ENCODE data around the gene ARPC2. TPM values are rescaled to one million over a fixed set of nuclear protein-coding genes. Genes with fewer than 3 reads are reported as not detected.

ARPC2 gene
- total and polyA plus RNA-seq, 2 of the 13 experiments (the other 11 are each of a cell fraction or from before 2014, with no cell fraction given), result 168 to 303 TPM

DNA sequence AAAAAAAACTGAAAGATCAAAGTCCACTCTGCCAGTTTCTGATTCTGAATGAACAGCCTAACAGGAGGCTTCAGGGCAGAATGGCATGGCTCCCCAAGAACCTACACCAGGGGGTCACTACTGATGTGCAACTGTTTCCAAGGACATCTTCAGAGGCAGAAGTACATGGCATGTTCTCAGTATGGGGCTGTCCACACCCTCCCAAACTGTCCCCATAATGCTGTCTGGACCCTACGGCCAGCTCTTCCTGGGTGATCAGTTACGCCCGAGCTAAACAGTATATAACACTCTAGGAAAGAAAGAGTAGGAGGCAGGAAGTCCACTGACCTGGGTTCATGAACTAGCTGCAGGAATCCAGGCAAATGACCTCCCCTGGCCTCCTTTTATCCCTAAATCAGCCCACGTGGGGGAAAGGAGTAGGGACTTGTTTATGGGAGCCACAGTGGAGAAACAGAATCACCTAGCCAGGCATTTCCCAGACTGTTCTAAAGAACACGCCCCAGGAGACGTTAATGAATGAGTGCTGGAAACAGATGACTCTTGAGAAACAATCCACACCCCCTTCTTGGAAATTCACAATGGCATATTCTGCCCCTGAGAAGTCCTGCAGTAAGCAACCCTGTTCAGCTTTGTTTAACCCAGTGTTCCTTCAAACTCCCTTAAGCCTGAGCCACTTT is 72.8 kb downstream of the ARPC2 start (continued):
- TF ChIP-seq, protein P1, sequence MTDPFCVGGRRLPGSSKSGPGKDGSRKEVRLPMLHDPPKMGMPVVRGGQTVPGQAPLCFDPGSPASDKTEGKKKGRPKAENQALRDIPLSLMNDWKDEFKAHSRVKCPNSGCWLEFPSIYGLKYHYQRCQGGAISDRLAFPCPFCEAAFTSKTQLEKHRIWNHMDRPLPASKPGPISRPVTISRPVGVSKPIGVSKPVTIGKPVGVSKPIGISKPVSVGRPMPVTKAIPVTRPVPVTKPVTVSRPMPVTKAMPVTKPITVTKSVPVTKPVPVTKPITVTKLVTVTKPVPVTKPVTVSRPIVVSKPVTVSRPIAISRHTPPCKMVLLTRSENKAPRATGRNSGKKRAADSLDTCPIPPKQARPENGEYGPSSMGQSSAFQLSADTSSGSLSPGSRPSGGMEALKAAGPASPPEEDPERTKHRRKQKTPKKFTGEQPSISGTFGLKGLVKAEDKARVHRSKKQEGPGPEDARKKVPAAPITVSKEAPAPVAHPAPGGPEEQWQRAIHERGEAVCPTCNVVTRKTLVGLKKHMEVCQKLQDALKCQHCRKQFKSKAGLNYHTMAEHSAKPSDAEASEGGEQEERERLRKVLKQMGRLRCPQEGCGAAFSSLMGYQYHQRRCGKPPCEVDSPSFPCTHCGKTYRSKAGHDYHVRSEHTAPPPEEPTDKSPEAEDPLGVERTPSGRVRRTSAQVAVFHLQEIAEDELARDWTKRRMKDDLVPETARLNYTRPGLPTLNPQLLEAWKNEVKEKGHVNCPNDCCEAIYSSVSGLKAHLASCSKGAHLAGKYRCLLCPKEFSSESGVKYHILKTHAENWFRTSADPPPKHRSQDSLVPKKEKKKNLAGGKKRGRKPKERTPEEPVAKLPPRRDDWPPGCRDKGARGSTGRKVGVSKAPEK (CRISPR knock-in tag; IDR thresholded peaks at IDR 0.05; ENCODE audit: borderline replicate concordance), result 0 out of 2 replicates have a peak, but pooled peaks have one; percentile 28
- TF ChIP-seq UBTF (CRISPR knock-in tag; IDR thresholded peaks at IDR 0.05), result 0 out of 2 replicates have a peak, but pooled peaks have one; percentile 16
- peak in 1 of 2 experiments; percentile 5; a peak in 1 of 4 replicates for TF ChIP-seq POLR2A (IDR thresholded peaks at IDR 0.05; ENCODE audit: insufficient read depth in 1 of 2, low read depth in 2 of 2, low read length in 2 of 2)
- TF ChIP-seq RCOR2 (CRISPR knock-in tag; IDR thresholded peaks at IDR 0.05), result 0 out of 2 replicates have a peak, but pooled peaks have one; percentile 25
- TF ChIP-seq KLF11 (CRISPR knock-in tag; IDR thresholded peaks at IDR 0.05), result no peak
- TF ChIP-seq IKZF1 (IDR thresholded peaks at IDR 0.05), result no peak
- no peak for TF ChIP-seq CENPT (CRISPR knock-in tag; IDR thresholded peaks at IDR 0.05; ENCODE audit: low read depth)
- TF ChIP-seq, protein P2, sequence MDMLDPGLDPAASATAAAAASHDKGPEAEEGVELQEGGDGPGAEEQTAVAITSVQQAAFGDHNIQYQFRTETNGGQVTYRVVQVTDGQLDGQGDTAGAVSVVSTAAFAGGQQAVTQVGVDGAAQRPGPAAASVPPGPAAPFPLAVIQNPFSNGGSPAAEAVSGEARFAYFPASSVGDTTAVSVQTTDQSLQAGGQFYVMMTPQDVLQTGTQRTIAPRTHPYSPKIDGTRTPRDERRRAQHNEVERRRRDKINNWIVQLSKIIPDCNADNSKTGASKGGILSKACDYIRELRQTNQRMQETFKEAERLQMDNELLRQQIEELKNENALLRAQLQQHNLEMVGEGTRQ (IDR thresholded peaks at IDR 0.05; ENCODE audit: low read depth, low read length), result no peak
- TF ChIP-seq, protein P2 (CRISPR knock-in tag; IDR thresholded peaks at IDR 0.05; ENCODE audit: borderline replicate concordance), result peak; percentile 27; the same call in 1 of the 2 replicates
- TF ChIP-seq DNMT1 (CRISPR knock-in tag; IDR thresholded peaks at IDR 0.05), result no peak
- TF ChIP-seq ZNF616 (CRISPR knock-in tag; IDR thresholded peaks at IDR 0.05; ENCODE audit: low read depth), result no peak; the same call in 1 of the 2 replicates
- TF ChIP-seq ZNF143 (CRISPR knock-in tag; IDR thresholded peaks at IDR 0.05), result peak; percentile 37; the same call in 1 of the 2 replicates
- TF ChIP-seq, protein P3, sequence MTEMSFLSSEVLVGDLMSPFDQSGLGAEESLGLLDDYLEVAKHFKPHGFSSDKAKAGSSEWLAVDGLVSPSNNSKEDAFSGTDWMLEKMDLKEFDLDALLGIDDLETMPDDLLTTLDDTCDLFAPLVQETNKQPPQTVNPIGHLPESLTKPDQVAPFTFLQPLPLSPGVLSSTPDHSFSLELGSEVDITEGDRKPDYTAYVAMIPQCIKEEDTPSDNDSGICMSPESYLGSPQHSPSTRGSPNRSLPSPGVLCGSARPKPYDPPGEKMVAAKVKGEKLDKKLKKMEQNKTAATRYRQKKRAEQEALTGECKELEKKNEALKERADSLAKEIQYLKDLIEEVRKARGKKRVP (CRISPR knock-in tag; IDR thresholded peaks at IDR 0.05), result no peak
- TF ChIP-seq, protein P4, sequence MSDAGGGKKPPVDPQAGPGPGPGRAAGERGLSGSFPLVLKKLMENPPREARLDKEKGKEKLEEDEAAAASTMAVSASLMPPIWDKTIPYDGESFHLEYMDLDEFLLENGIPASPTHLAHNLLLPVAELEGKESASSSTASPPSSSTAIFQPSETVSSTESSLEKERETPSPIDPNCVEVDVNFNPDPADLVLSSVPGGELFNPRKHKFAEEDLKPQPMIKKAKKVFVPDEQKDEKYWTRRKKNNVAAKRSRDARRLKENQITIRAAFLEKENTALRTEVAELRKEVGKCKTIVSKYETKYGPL (CRISPR knock-in tag; IDR thresholded peaks at IDR 0.05), result no peak
- 0 out of 2 replicates have a peak, but pooled peaks have one; percentile 49 for TF ChIP-seq PITX1 (CRISPR knock-in tag; IDR thresholded peaks at IDR 0.05)
- TF ChIP-seq ZNF574 (CRISPR knock-in tag; IDR thresholded peaks at IDR 0.05), result peak; percentile 58; the same call in 1 of the 2 replicates
- no peak; the same call in 1 of the 2 replicates for TF ChIP-seq FOXA3 (CRISPR knock-in tag; IDR thresholded peaks at IDR 0.05)
